Body of pancreas (tissue), 4 donors: ENCODE measurements around the gene RAPGEF4. TPM values are rescaled to one million over a fixed set of nuclear protein-coding genes. Genes with fewer than 3 reads are reported as not detected.
A peak's percentile ranks its signal among the peaks of the same experiment; 100 is the strongest.

Experiments used
- ATAC-seq: fragments of 150-250 bp; one replicate; pipeline ENCODE4 v1.9.1; 2016
- DNase-seq, 4 donors: peaks; one replicate each; pipeline ENCODE4 v3.0.0-alpha.2; 2019
- H3K27ac ChIP-seq, 4 donors: fragments of 200-600 bp; sonication (generic); 1 replicate in 3 of 4; 2 replicates in 1 of 4; pipeline versions ENCODE4 v1.5.1 to v1.6.1; 2016 to 2019; ENCODE audit warnings: mild to moderate bottlenecking in 1 of 4, mixed read lengths in 1 of 4, moderate library complexity in 1 of 4
- H3K27me3 ChIP-seq, 2 donors: fragments of 200-600 bp; sonication (generic); one replicate each; pipeline ENCODE4 v1.6.0; 2016; ENCODE audit warnings: mild to moderate bottlenecking in 1 of 2
- H3K36me3 ChIP-seq, 2 donors: fragments of 200-600 bp; sonication (generic); replicated peaks in 1 of 2; 2 replicates each; pipeline ENCODE4 v1.5.1; 2016; ENCODE audit warnings: low read depth in 2 of 2; ENCODE audit not compliant: insufficient read depth in 1 of 2
- H3K4me1 ChIP-seq: fragments of 200-600 bp; sonication (generic); one replicate; pipeline ENCODE4 v1.6.0; 2016
- H3K4me3 ChIP-seq, 2 donors: fragments of 200-600 bp; sonication (generic); 1 replicate in 1 of 2; 2 replicates in 1 of 2; pipeline ENCODE4 v1.5.1; 2016 to 2019
- H3K9me3 ChIP-seq, 3 donors: fragments of 200-600 bp; sonication (generic); 1 replicate in 2 of 3; 2 replicates in 1 of 3; pipeline ENCODE4 v1.5.1; 2016
- POLR2A ChIP-seq, 3 donors: fragments of 450-650 bp; IDR thresholded peaks; one replicate each; pipeline ENCODE4 v1.6.1; 2016; ENCODE audit warnings: antibody characterized with exemption in 3 of 3, mild to moderate bottlenecking in 2 of 3
- whole genome bisulfite sequencing, 2 donors: methylation state at CpG; one replicate each; pipeline ENCODE4 v1.1.5; 2017; 5-methylcytosine and 5-hydroxymethylcytosine counted together
- intact Hi-C: fragments of 100-400 bp; cut with DNase I; formaldehyde crosslinking; loops from one replicate; pipeline ENCODE4 v1.15.1; 2023
- total RNA-seq, 2 donors: library from RNA; depleted of rRNA; stranded (reverse); fragments of >200 nt; gene quantifications; one replicate each; pipeline ENCODE4 v1.1.0, GENCODE V29; 2016
- TF ChIP-seq, protein P1 (sequence below), 7 experiments: fragments of 450-650 bp in 4 of 7; fragments of 200-600 bp in 3 of 7; sonication (generic) in 3 of 7; IDR thresholded peaks; one replicate each; pipeline ENCODE4 v1.5.1; 2016 to 2019; ENCODE audit warnings: antibody characterized with exemption in 7 of 7

RAPGEF4 gene
- total RNA-seq, 2 donors from 2014 or later: 4.7 to 22.4 TPM

DNA sequence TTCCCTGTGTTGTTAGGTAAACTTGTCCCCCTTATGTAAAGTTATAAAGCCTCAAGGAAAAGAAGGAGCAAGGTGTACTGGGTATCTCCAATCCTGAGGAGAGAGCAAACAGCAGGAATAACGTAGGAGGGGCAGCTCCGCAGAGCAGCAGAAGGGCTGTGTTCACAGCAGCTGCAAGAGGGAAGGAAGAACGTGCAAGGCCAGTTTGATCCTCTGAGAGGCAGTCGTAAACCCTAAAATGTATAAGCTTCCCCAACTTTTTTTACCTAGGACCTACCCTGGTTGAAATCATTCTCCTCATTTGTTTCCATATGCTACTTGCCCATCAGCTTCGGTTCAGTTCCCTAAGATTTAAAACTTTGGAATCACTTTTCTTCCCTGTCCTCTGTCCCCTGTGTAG, 288.1 kb downstream of the RAPGEF4 start:
- H3K27ac ChIP-seq: no peak overlapping the region
- TF ChIP-seq POLR2A (IDR thresholded peaks at IDR 0.05): no peak
- TF ChIP-seq, protein P1, sequence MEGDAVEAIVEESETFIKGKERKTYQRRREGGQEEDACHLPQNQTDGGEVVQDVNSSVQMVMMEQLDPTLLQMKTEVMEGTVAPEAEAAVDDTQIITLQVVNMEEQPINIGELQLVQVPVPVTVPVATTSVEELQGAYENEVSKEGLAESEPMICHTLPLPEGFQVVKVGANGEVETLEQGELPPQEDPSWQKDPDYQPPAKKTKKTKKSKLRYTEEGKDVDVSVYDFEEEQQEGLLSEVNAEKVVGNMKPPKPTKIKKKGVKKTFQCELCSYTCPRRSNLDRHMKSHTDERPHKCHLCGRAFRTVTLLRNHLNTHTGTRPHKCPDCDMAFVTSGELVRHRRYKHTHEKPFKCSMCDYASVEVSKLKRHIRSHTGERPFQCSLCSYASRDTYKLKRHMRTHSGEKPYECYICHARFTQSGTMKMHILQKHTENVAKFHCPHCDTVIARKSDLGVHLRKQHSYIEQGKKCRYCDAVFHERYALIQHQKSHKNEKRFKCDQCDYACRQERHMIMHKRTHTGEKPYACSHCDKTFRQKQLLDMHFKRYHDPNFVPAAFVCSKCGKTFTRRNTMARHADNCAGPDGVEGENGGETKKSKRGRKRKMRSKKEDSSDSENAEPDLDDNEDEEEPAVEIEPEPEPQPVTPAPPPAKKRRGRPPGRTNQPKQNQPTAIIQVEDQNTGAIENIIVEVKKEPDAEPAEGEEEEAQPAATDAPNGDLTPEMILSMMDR (IDR thresholded peaks at IDR 0.05): no peak
- no peak for ATAC-seq
- no peaks in the 10 kb centered on the region for H3K9me3 ChIP-seq
- no peak overlapping the region for H3K4me3 ChIP-seq
- no peak for DNase-seq
- intact Hi-C loops: no loop called here
- no peaks in the 10 kb centered on the region for H3K36me3 ChIP-seq
- no peaks in the 10 kb centered on the region for H3K27me3 ChIP-seq
- 76 to 81% methylated on average over 5 of the region's 5 CpGs for WGBS, 2 donors
- H3K4me1 ChIP-seq: peaks cover 7% of the 10 kb centered on the region

DNA sequence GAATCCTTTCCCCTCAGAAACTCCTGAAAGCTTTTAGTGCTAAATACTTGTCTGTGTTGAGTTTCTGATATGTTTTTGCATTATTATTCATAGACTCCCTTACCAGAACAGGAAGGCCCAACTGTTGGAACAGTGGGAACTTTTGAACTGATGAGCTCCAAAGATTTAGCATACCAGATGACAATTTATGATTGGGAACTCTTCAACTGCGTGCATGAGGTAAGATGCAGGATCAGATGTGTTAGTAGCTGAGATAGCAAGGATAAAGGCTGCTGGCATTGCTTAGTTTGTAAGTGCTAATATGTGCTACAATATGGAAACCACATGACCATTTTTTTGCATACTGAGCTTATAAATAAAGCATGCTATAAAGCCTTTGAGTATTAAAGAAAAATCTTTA, 290.8 kb downstream of the RAPGEF4 start:
- H3K4me3 ChIP-seq: no peak overlapping the region
- no peaks in the 10 kb centered on the region for H3K36me3 ChIP-seq
- H3K9me3 ChIP-seq: no peaks in the 10 kb centered on the region
- no peak for ATAC-seq
- H3K27me3 ChIP-seq: no peaks in the 10 kb centered on the region
- no peak overlapping the region for H3K27ac ChIP-seq
- TF ChIP-seq POLR2A (IDR thresholded peaks at IDR 0.05): no peak
- TF ChIP-seq, protein P1 (IDR thresholded peaks at IDR 0.05): no peak
- H3K4me1 ChIP-seq: peaks cover 7% of the 10 kb centered on the region
- 93 to 100% methylated on average over 1 of the region's 1 CpG for WGBS, 2 donors
- no peak for DNase-seq
- intact Hi-C loops: no loop called here

- H3K27ac ChIP-seq: no peak overlapping the region
- peak; percentile 84 for ATAC-seq
- 21 to 27% methylated on average over 8 of the region's 8 CpGs for WGBS, 2 donors
These were observed 291.8 kb downstream of the RAPGEF4 start for GRCh38 chr2:173027181-173028128.

GRCh38 chr2:173028141-173028540, 292.5 kb downstream of the RAPGEF4 start:
- H3K4me1 ChIP-seq: peaks cover 7% of the 10 kb centered on the region
- H3K27me3 ChIP-seq: no peaks in the 10 kb centered on the region
- TF ChIP-seq POLR2A (IDR thresholded peaks at IDR 0.05): no peak
- TF ChIP-seq, protein P1 (IDR thresholded peaks at IDR 0.05): no peak
- no peak overlapping the region for H3K27ac ChIP-seq
- no peak for DNase-seq
- H3K9me3 ChIP-seq: no peaks in the 10 kb centered on the region
- 81 to 86% methylated on average over 1 of the region's 1 CpG for WGBS, 2 donors
- intact Hi-C loops: no loop called here
- ATAC-seq: no peak
- H3K36me3 ChIP-seq: no peaks in the 10 kb centered on the region
- no peak overlapping the region for H3K4me3 ChIP-seq

More at GRCh38 chr2:173027181-173028128, 291.8 kb downstream of the RAPGEF4 start:
- intact Hi-C loops: no loop called here
- Histone ChIP-seq H3K4me3 (no peak overlapping the region), H3K9me3 (no peaks in the 10 kb centered on the region), H3K27me3 (no peaks in the 10 kb centered on the region), H3K4me1 (peaks cover 7% of the 10 kb centered on the region), H3K36me3 (no peaks in the 10 kb centered on the region)
- TF ChIP-seq, protein P1 (IDR thresholded peaks at IDR 0.05): peak; percentile 80 to 97 (median 95)
- TF ChIP-seq POLR2A (IDR thresholded peaks at IDR 0.05): no peak
- DNase-seq: peak; percentile 88 to 92 (median 90)
